Astrocyte (in vitro differentiated cells and primary cell): Measurements from ENCODE around the gene NRDC. TPM values are rescaled to one million over a fixed set of nuclear protein-coding genes. Genes with fewer than 3 reads are reported as not detected.

ENCODE experiments used
- DNase-seq: peaks from one replicate; pipeline ENCODE4 v3.0.0-alpha.2; 2010; ENCODE audit warnings: low read depth
- FAIRE-seq: peaks from 2 replicates; lab custom pipeline; 2011; peaks lifted over from hg19 to GRCh38; lab: Jason Lieb, UNC
- H2AFZ ChIP-seq: 2 replicates; pipeline ENCODE4 v1.6.0; 2012; ENCODE audit warnings: low read depth, low read length, inconsistent platforms
- H3K27ac ChIP-seq: 2 replicates; pipeline ENCODE4 v1.5.1; 2011; ENCODE audit warnings: low read depth, low read length, inconsistent platforms
- H3K27me3 ChIP-seq: 2 replicates; pipeline ENCODE4 v1.6.0; 2011; ENCODE audit warnings: low read length, inconsistent platforms; ENCODE audit not compliant: insufficient read depth
- H3K36me3 ChIP-seq: 2 replicates; pipeline ENCODE4 v1.5.1; 2011; ENCODE audit warnings: low read length, inconsistent platforms; ENCODE audit not compliant: insufficient read depth
- H3K4me1 ChIP-seq: 2 replicates; pipeline ENCODE4 v1.5.1; 2011; ENCODE audit warnings: low read length, inconsistent platforms; ENCODE audit not compliant: insufficient read depth
- H3K4me2 ChIP-seq: 2 replicates; pipeline ENCODE4 v1.6.0; 2012; ENCODE audit warnings: low read length, inconsistent platforms
- H3K4me3 ChIP-seq: 2 replicates; pipeline ENCODE4 v1.5.1; 2011; ENCODE audit warnings: low read depth, mild to moderate bottlenecking, low read length, inconsistent platforms; ENCODE audit not compliant: insufficient read depth
- H3K79me2 ChIP-seq: 2 replicates; pipeline ENCODE4 v1.6.0; 2012; ENCODE audit warnings: mild to moderate bottlenecking, low read length, inconsistent platforms; ENCODE audit not compliant: insufficient read depth
- H3K9ac ChIP-seq: 2 replicates; pipeline ENCODE4 v1.6.0; 2012; ENCODE audit warnings: mild to moderate bottlenecking, low read length, inconsistent platforms
- H3K9me3 ChIP-seq: 2 replicates; pipeline ENCODE4 v1.5.1; 2012; ENCODE audit warnings: low read depth, mild to moderate bottlenecking, low read length, inconsistent platforms; ENCODE audit not compliant: insufficient read depth
- H4K20me1 ChIP-seq: 2 replicates; pipeline ENCODE4 v1.6.0; 2012; ENCODE audit warnings: low read length, inconsistent platforms; ENCODE audit not compliant: insufficient read depth
- H3K27ac Mint-ChIP-seq: one replicate; pipeline ENCODE4 v1.8.0; 2021; ENCODE audit warnings: mild to moderate bottlenecking, mixed read lengths; ENCODE audit not compliant: unreplicated experiment
- H3K27me3 Mint-ChIP-seq: one replicate; pipeline ENCODE4 v1.8.0; 2021; ENCODE audit warnings: low read depth, mixed read lengths; ENCODE audit not compliant: unreplicated experiment
- H3K36me3 Mint-ChIP-seq: one replicate; pipeline ENCODE4 v1.8.0; 2021; ENCODE audit warnings: low read depth, mixed read lengths; ENCODE audit not compliant: unreplicated experiment
- H3K4me1 Mint-ChIP-seq: one replicate; pipeline ENCODE4 v1.8.0; 2021; ENCODE audit warnings: low read depth, mixed read lengths; ENCODE audit not compliant: unreplicated experiment
- H3K4me3 Mint-ChIP-seq: one replicate; pipeline ENCODE4 v1.8.0; 2021; ENCODE audit warnings: mild to moderate bottlenecking, moderate library complexity, mixed read lengths; ENCODE audit not compliant: unreplicated experiment
- H3K9me3 Mint-ChIP-seq: one replicate; pipeline ENCODE4 v1.8.0; 2021; ENCODE audit warnings: mild to moderate bottlenecking, mixed read lengths; ENCODE audit not compliant: unreplicated experiment
- EZH2 ChIP-seq: IDR thresholded peaks from 2 replicates; pipeline ENCODE4 v1.6.1; 2012; ENCODE audit warnings: mild to moderate bottlenecking, low read length, inconsistent platforms; ENCODE audit not compliant: insufficient read depth
- total RNA-seq: library from RNA; stranded (reverse); gene quantifications from 2 replicates; pipeline ENCODE4 v1.2.1, GENCODE V29; 2021
- TF ChIP-seq, protein P1 (sequence below): IDR thresholded peaks from 2 replicates; pipeline ENCODE4 v1.5.1; 2011; ENCODE audit warnings: low read depth, mild to moderate bottlenecking, inconsistent platforms, low read length, moderate library complexity; ENCODE audit not compliant: insufficient read depth

The NRDC gene
- total RNA-seq, 1 donor from 2014 or later, result 170 TPM

DNA sequence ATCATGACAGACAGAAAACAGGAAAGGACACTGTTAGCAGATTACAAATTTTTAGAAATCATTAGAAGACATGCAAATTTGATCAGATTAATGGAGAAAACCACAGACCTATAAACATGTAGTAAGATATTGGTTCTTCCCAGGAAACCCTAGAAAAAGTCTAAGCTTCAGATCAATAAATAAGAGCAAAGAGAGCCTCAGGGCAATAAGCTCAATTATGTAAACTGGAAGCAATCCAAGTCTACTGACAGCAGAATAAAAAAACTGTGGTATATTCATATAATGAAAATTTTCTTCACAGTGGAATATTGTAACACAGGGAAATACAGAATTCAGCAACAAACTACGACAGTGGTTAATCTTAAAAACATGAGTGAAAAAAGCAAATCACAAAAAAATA, 36.3 kb downstream of the NRDC start:
- Histone ChIP-seq H3K4me1 (no peaks in the 10 kb centered on the region), H3K9ac (no peak overlapping the region), H3K4me2 (no peak overlapping the region), H3K9me3 (no peaks in the 10 kb centered on the region), H3K79me2 (peaks cover 37% of the 10 kb centered on the region), H4K20me1 (peaks cover 7% of the 10 kb centered on the region), H3K27ac (no peak overlapping the region), H3K27me3 (no peaks in the 10 kb centered on the region), H3K4me3 (no peak overlapping the region), H2AFZ (no peak overlapping the region), H3K36me3 (peaks cover 3% of the 10 kb centered on the region)
- H3K27ac Mint-ChIP-seq, result no peak overlapping the region
- H3K27me3 Mint-ChIP-seq, result no peaks in the 10 kb centered on the region
- H3K9me3 Mint-ChIP-seq, result no peaks in the 10 kb centered on the region
- DNase-seq (no peak), FAIRE-seq (no peak)
- H3K4me3 Mint-ChIP-seq, result no peak overlapping the region
- peaks cover 6% of the 10 kb centered on the region for H3K4me1 Mint-ChIP-seq
- TF ChIP-seq, protein P1, sequence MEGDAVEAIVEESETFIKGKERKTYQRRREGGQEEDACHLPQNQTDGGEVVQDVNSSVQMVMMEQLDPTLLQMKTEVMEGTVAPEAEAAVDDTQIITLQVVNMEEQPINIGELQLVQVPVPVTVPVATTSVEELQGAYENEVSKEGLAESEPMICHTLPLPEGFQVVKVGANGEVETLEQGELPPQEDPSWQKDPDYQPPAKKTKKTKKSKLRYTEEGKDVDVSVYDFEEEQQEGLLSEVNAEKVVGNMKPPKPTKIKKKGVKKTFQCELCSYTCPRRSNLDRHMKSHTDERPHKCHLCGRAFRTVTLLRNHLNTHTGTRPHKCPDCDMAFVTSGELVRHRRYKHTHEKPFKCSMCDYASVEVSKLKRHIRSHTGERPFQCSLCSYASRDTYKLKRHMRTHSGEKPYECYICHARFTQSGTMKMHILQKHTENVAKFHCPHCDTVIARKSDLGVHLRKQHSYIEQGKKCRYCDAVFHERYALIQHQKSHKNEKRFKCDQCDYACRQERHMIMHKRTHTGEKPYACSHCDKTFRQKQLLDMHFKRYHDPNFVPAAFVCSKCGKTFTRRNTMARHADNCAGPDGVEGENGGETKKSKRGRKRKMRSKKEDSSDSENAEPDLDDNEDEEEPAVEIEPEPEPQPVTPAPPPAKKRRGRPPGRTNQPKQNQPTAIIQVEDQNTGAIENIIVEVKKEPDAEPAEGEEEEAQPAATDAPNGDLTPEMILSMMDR, result no peak
- TF ChIP-seq EZH2, result no peak
- H3K36me3 Mint-ChIP-seq, result peaks cover 13% of the 10 kb centered on the region

DNA sequence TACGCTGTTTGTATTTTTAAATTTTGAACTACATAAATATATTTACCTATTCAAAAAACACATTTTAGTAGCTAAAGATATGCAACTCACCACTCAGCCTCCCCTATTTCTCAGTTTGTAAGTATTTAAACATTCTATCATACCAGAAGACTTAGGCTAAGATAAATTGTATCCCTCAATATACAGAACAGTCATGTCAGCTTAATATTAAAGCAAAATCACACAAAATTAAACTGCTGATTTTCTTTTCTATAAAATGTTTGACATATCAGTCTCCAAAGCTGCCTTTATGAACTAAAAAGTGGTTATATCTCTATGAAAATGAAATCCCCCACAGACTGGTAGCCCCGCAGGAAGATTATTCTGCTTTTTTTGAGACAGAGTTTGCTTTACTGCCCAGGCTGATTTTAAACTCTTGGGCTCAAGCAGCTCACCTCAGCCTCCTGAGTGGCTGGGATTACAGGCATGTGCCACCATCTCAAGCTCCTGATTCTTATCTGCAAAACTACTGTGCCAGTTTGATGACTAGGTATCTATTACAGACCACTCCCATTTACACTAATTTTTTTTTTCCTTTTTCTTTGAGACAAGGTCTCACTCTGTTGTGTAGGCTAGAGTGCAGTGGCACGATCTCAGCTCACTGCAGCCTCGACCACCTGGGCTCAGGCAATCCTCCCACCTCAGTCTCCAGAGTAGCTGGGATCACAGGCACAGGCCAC, 37.6 kb downstream of the NRDC start:
- no peaks in the 10 kb centered on the region for H3K27me3 ChIP-seq
- no peak overlapping the region for H3K4me2 ChIP-seq

More for the DNA sequence above, 37.6 kb downstream of the NRDC start:
- Mint-ChIP-seq H3K27me3 (no peaks in the 10 kb centered on the region), H3K27ac (no peak overlapping the region), H3K4me3 (no peak overlapping the region), H3K9me3 (no peaks in the 10 kb centered on the region), H3K4me1 (peaks cover 6% of the 10 kb centered on the region), H3K36me3 (peaks cover 6% of the 10 kb centered on the region)
- DNase-seq, result no peak
- H3K27ac ChIP-seq, result no peak overlapping the region
- H3K4me1 ChIP-seq, result no peaks in the 10 kb centered on the region
- H3K9me3 ChIP-seq, result no peaks in the 10 kb centered on the region
- no peak overlapping the region for H2AFZ ChIP-seq
- no peak for FAIRE-seq
- peaks cover 3% of the 10 kb centered on the region for H3K36me3 ChIP-seq
- H3K79me2 ChIP-seq, result peaks cover 37% of the 10 kb centered on the region
- peaks cover 4% of the 10 kb centered on the region for H4K20me1 ChIP-seq
- H3K4me3 ChIP-seq, result no peak overlapping the region
- H3K9ac ChIP-seq, result no peak overlapping the region
- TF ChIP-seq, protein P1, result no peak
- no peak for TF ChIP-seq EZH2
